GM21723 (cell line): ENCODE results near the gene CACHD1.
"Not testable (repeated sequence)": the region's sequence is repeated elsewhere in the genome, so short reads cannot be mapped to it uniquely, and the experiment has no call there.

ENCODE experiments used
- ATAC-seq: cut with Tn5 transposase; IDR thresholded peaks from one replicate; pipeline ENCODE4 v1.9.1; 2021; ENCODE audit warnings: mild to moderate bottlenecking, moderate library complexity; ENCODE audit not compliant: unreplicated experiment

The CACHD1 gene

DNA sequence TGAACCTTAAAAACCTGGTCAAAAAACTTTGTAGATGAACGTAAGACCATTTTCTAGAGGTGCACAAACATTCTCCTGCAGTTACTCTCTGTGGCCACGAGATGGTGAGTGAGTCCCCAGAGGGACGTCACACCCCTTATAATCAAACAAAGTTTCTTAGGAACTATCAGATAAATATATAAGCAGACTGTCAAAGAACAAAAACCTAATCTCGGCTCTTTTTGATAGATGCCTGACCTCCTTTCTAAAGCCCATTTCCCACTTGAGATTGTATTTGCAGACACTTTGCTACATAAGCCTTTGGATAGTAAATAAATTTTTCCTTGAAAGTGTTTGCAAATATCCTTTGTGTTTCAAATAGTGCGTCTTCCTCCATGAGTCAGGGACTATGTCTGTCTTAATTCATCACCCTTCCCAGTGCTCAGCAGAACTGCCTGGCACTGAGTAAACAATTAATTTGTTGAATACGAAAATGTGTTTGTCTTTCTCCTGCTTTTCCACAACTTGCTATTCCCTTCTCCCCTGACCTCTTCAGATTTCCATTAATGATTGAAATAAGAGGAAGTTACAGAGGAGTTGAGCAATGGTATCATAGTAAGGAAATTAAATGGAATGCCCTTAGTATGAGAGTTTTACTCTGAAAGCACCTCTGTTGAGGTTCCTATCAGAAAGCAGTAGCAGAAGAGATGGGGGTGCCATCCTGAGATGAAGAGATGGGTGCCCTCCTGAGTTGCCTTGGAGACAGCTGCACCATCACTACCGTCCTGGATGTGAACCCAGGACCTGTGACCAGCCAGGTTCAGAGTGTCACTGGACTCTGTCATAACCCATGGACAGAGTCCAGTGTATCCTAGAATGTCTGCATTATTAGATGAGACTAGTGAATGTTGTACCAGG lies 217.1 kb downstream of the CACHD1 start:
- peak; percentile 68 for ATAC-seq

GRCh38 chr1:64687725-64688327 lies 217.9 kb downstream of the CACHD1 start:
- no peak for ATAC-seq

GRCh38 chr1:64691626-64692025 lies 221.7 kb downstream of the CACHD1 start:
- ATAC-seq, result no peak

GRCh38 chr1:64692911-64693310 lies 223.0 kb downstream of the CACHD1 start:
- ATAC-seq, result no peak

GRCh38 chr1:64693406-64693805 lies 223.5 kb downstream of the CACHD1 start:
- no peak for ATAC-seq

- no peak for ATAC-seq
Measured at GRCh38 chr1:64696879-64697278, 226.9 kb downstream of the CACHD1 start.

GRCh38 chr1:64699327-64699726 lies 229.4 kb downstream of the CACHD1 start:
- no peak for ATAC-seq

DNA sequence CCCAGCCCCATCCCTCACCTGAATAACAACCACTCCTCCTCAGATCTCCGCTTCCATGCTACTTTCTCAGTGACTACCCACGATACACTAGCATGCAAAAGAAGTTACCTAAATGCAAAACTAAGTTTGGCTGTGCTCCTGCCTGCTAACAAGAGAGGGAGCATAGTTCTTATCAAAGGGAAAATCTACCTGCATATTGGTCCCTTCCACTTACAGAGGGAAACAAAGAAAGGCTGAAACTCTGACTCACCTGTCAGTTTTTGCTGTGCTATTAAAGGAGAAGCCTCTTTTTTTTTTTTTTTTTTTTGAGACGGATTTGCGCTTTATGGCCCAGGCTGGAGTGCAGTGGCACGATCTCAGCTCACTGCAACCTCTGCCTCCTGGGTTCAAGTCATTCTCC lies 231.1 kb downstream of the CACHD1 start:
- no peak for ATAC-seq

DNA sequence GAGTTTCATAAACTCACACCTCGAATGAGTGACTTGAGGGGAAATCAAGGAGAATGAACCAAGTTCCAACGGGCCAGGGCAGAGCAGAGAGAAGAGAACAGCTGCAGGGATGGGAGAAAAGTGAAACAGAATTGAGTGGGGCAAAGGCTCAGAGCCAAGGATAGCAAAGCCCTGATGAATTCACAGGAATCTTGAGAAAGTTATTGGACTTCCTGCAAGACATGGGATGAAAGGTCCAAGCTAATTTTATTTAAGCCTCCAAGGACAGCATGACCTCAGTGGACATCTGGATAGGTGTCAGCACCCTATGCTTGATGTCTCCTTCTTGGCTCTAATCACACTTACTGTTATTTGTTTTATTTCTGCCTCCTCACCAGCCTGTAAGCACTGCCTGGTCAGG lies 232.0 kb downstream of the CACHD1 start:
- no peak for ATAC-seq

GRCh38 chr1:64702670-64703069 lies 232.7 kb downstream of the CACHD1 start:
- ATAC-seq, result not testable (repeated sequence)

- ATAC-seq, result no peak
Measured at GRCh38 chr1:64703600-64703999, 233.7 kb downstream of the CACHD1 start.

- ATAC-seq, result no peak
Measured at GRCh38 chr1:64705591-64705990, 235.7 kb downstream of the CACHD1 start.

DNA sequence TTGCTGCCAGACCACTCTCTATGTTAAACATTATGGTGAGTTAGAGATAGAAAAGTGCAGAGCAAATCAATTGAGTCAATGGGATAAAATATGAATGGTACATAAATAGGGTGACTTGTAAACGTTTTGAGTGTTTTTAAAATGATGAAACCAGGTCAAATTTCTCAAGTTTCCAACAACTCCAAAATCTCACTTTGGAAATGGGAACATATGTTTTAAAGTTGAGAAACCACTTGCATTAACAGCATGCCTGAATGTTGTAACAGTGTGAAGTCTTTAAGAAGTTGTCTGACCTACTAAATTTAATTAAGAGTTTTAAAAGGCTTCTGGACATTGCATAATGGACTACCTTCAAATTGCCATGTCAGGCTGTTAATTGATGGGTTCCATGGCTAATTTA lies 241.3 kb downstream of the CACHD1 start:
- no peak for ATAC-seq

DNA sequence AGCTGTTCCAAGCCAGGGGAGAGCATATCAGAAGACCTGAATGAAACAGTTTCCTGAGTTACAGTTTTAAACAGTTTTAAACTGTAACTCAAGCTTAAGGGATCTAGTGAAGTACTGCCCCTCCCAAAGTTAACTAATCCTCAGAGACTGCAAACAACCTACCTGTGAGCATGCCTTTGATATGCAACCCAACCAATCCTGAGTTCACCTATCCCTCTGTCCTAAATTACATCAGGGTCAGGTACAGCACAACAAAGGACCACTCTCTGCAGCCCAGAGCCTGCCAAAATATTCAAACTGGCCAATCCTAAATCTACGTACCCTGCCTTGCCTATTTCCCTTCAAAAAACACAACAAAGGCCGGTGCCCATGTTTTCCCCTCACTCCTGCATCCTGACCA lies 242.1 kb downstream of the CACHD1 start:
- ATAC-seq, result no peak

GRCh38 chr1:64715186-64715585 lies 245.3 kb downstream of the CACHD1 start:
- ATAC-seq, result no peak

DNA sequence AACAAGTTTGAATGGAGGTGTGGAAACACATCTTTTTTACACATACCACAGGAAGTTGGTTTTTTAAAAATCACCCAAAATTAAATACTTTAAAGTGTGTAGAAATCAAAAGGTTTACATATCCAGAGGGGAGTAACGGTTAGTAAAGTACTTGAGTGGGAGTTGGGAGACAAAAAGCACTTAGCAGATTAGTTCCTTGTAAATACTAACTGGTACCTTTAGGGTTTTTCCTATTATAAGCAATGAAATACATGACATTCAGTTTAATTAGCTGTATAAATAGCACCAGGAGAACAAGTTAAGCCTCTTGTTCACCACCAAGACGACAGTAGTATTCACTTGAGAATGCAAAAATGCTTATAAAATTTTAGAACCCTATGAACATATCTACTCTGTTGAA lies 251.2 kb downstream of the CACHD1 start:
- ATAC-seq, result no peak

GRCh38 chr1:64721576-64722145 lies 251.7 kb downstream of the CACHD1 start:
- no peak for ATAC-seq

DNA sequence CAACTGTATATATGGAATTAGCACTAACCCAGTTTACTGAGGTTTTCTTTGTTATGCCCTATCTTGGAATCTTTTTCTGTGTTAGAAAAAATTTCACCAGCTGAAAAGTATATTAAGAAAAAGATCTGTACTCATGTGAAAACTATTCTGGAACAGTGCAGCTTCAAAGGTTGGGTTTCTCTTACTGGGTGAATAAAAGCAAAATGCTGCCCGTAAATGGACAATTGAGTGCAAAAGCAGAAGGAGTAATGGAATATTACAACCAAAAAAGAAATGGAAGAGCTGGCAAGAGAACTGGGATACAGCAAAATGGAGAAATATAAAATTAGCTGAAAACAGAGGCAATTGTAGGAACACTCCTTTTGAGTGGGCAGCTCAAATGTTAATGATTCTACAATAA lies 257.9 kb downstream of the CACHD1 start:
- no peak for ATAC-seq

- ATAC-seq, result no peak
Measured at GRCh38 chr1:64733581-64734286, 263.8 kb downstream of the CACHD1 start.

- ATAC-seq, result no peak
Measured at GRCh38 chr1:64734287-64734652, 264.3 kb downstream of the CACHD1 start.

- ATAC-seq, result not testable (repeated sequence)
Measured at GRCh38 chr1:64740687-64741086, 270.8 kb downstream of the CACHD1 start.
